Ovary (tissue), 3 donors: Measurements from ENCODE around the gene ENTR1.

ENCODE experiments used
- CTCF ChIP-seq, 3 donors: fragments of 450-650 bp in 2 of 3; fragments of 200-600 bp in 1 of 3; IDR thresholded peaks; one replicate each; pipeline versions ENCODE4 v1.5.1 to v1.8.0; 2016 to 2022; ENCODE audit warnings: antibody characterized with exemption in 3 of 3, mild to moderate bottlenecking in 1 of 3
- EP300 ChIP-seq: sonication (generic); formaldehyde crosslinking; IDR thresholded peaks from one replicate; pipeline ENCODE4 v1.6.1; 2017; ENCODE audit warnings: antibody characterized with exemption
- POLR2A ChIP-seq: fragments of 450-650 bp; IDR thresholded peaks from one replicate; pipeline ENCODE4 v1.6.1; 2017; ENCODE audit warnings: antibody characterized with exemption, mild to moderate bottlenecking, moderate library complexity
- donor health status: DM: no; HTN: no; CAD: no.

DNA sequence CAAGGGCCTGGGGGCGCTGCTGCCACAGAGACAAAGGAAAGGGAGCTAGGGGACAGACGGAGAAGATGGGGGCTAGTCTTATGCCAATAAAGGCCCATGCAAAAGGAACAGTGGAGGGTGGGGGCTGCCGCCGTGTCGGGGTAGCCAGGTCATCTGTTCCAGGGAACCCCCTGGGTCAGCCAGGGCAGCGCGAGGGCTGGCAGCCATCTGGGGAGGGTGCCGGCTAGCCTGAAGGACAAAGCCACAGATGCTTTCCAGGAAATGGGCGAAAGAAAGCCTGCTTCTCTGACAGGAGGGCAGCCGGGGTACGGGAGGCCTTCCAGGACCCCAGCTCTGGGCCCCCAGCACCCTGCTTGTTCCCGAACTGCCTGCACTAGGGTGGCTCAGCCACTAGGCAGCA, 35.3 kb downstream of the ENTR1 start:
- TF ChIP-seq CTCF (IDR thresholded peaks at IDR 0.05) = no peak
- no peak for TF ChIP-seq POLR2A
- no peak for TF ChIP-seq EP300
